IPS DF 4.7 (cell line): ENCODE measurements around the gene EP400.
"Not testable (repeated sequence)": the region's sequence is repeated elsewhere in the genome, so short reads cannot be mapped to it uniquely, and the experiment has no call there.

Source experiments
- DNase-seq: peaks from one replicate; pipeline ENCODE4 v3.0.0-alpha.2; 2013; ENCODE audit warnings: low spot score; ENCODE audit errors: extremely low read depth

EP400 gene

GRCh38 chr12:132085291-132085635 lies 135.5 kb downstream of the EP400 start:
- no peak for DNase-seq

DNA sequence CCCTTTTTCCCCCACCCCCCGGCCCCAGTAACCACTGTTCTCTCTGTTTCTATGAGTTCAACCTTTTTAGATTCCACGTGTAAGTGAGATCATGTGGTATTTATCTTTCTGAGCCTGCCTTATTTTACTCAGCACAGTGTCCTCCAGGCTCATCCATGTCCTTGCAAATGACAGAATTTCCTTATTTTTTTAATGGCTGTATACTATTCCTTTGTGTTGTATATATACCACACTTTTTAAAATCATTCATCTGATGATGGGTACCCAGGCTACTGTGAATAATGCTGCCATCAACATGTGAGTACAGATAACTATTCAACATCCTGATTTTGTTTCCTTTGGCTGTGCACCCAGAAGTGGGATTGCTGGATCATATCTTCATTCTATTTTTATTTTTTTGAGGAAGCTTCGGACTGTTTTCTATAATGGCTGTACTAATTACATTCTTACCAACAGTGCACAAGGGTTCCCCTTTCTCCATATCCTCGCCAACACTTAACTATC lies 139.7 kb downstream of the EP400 start:
- DNase-seq, result no peak

- DNase-seq, result no peak
Measured at GRCh38 chr12:132094269-132094891, 144.6 kb downstream of the EP400 start.

- no peak for DNase-seq
Measured at GRCh38 chr12:132095520-132096409, 146.0 kb downstream of the EP400 start.

DNA sequence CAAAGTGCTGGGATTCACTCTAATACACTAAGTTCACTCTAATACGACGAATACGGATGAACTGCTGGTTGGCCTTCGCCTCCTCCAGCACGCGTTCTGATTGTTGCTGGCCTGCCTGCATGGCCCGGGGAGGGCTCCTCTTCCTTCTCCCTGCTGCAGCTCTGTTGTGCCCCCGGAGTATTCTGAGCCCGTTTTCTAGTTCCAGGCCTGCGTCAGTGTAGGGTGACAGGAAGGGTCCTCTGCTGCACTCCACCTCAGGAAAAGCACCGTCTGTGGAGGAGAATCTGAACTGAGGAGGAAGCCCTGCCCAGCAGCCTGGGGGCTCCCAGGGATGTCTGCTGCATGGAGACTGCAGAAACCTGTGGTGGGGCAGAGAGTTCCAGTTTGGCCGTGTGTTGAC lies 150.0 kb downstream of the EP400 start:
- no peak for DNase-seq

DNA sequence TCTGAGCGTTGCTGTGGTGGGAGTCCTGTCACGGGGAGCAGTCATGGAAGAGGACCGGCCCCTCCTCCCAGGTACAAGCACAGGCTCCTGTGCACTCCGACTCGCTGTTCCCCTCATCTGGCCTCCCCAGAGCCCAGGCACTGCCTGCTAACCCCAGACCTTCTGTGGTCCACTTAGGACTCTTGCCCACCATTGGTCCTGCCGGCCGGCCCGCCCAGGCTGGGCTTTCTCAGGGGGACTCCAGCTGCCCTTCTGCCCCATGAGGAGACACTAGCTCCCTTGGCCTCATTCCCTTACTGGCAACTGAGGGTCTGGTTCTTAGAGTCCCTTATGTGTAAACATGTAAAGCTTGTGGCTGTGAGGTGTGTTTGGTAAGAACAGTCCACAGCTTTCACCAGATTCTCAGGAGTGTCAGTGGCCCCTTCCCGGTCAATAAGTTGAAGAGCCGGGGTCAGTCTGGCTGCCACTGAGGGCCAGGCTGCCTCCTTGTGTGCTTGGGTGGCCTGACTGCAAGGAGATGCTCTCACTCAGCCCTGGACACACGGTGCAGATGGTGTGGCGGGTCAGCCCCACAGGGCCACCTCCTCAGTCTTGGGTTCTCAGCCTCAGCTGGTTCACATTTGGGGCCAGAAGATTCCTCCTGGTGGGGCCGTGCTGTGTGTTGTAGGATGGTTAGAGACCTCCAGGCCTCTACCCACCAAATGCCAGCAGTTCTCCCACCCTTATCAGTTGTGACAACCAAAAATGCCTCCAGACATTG lies 150.7 kb downstream of the EP400 start:
- no peak for DNase-seq

- DNase-seq, result no peak
Measured at GRCh38 chr12:132102297-132102696, 152.6 kb downstream of the EP400 start.

- not testable (repeated sequence) for DNase-seq
Measured at GRCh38 chr12:132103072-132103471, 153.3 kb downstream of the EP400 start.

GRCh38 chr12:132103542-132104308 lies 154.0 kb downstream of the EP400 start:
- no peak for DNase-seq

- no peak for DNase-seq
Measured at GRCh38 chr12:132105467-132105866, 155.7 kb downstream of the EP400 start.

- no peak for DNase-seq
Measured at GRCh38 chr12:132106921-132107320, 157.2 kb downstream of the EP400 start.

GRCh38 chr12:132108211-132108832 lies 158.6 kb downstream of the EP400 start:
- DNase-seq, result no peak

DNA sequence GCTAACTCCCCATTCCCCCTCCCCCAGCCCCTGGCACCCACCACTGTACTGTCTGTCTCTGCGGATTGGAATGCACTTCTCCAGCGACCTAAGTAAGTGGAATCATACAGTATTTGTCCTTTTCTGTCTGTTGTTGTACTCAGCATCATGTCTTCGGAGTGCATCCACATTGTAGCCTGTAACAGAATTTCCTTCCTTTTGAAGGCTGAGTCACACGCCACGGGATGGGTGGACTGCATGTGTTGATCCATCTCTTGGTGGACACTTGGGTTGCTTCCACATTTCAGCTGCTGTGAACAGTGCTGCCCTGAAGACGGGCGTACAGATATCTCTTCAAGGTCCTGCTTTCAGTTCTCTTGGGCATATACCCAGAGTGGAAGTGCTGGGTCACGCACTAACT lies 160.0 kb downstream of the EP400 start:
- DNase-seq, result no peak

- no peak for DNase-seq
Measured at GRCh38 chr12:132110677-132111076, 160.9 kb downstream of the EP400 start.

- no peak for DNase-seq
Measured at GRCh38 chr12:132111654-132112304, 162.0 kb downstream of the EP400 start.

- DNase-seq, result no peak
Measured at GRCh38 chr12:132114667-132115066, 164.9 kb downstream of the EP400 start.

GRCh38 chr12:132115500-132115899 lies 165.8 kb downstream of the EP400 start:
- DNase-seq, result no peak

GRCh38 chr12:132116709-132117557 lies 167.2 kb downstream of the EP400 start:
- DNase-seq, result no peak

- no peak for DNase-seq
Measured at GRCh38 chr12:132117558-132117875, 167.8 kb downstream of the EP400 start.
